A549 (cell line): ENCODE results near the gene LYAR. TPM values are rescaled to one million over a fixed set of nuclear protein-coding genes. Genes with fewer than 3 reads are reported as not detected.

Experiments used
- ATAC-seq, 2 experiments: fragments of 200-7000 bp in 1 of 2; fragments of >200 bp in 1 of 2; cut with Nextera tagmentation in 1 of 2; cut with Tn5 transposase in 1 of 2; 3 replicates each; pipeline versions ENCODE4 v1.8.0 to v1.9.1; 2018 to 2020; ENCODE audit warnings: mild to moderate bottlenecking in 1 of 2, moderate library complexity in 1 of 2
- CTCF ChIA-PET: fragments of 300-600 bp; sonication (Branson Sonifier 250); formaldehyde crosslinking; extraction: SDS; loops from one replicate; lab custom pipeline; 2021; ENCODE audit warnings: antibody characterized with exemption, inconsistent platforms; lab: Yijun Ruan, JAX
- POLR2A ChIA-PET: fragments of 350-600 bp; formaldehyde crosslinking; extraction: SDS; loops from one replicate; lab custom pipeline; 2021; ENCODE audit warnings: antibody characterized with exemption, inconsistent platforms; lab: Yijun Ruan, JAX
- DNase-seq, 2 experiments: peaks; one replicate each; pipeline versions ENCODE4 v3.0.0 to v3.0.0-alpha.2; 2011 to 2016; ENCODE audit warnings: low read depth in 1 of 2, low spot score in 1 of 2
- FAIRE-seq: peaks from 2 replicates; lab custom pipeline; 2011; peaks lifted over from hg19 to GRCh38; lab: Jason Lieb, UNC
- H3K27ac ChIP-seq, 2 experiments: fragments of >200 bp; sonication (Bioruptor Twin); formaldehyde crosslinking; 3 replicates each; pipeline ENCODE4 v1.5.1; 2016 to 2017
- H3K4me1 ChIP-seq: fragments of >200 bp; sonication (Bioruptor Twin); formaldehyde crosslinking; 3 replicates; pipeline ENCODE4 v1.6.1; 2016
- H3K4me2 ChIP-seq: fragments of >200 bp; sonication (Bioruptor Twin); formaldehyde crosslinking; 3 replicates; pipeline ENCODE4 v1.6.1; 2016
- H3K4me3 ChIP-seq: fragments of >200 bp; sonication (Bioruptor Twin); formaldehyde crosslinking; 3 replicates; pipeline ENCODE4 v1.5.1; 2016
- H3K9me3 ChIP-seq: fragments of >200 bp; sonication (Bioruptor Twin); formaldehyde crosslinking; 3 replicates; pipeline ENCODE4 v1.6.1; 2016
- ATOH8 ChIP-seq: fragments of 250-450 bp; sonication (Bioruptor Pico); IDR thresholded peaks from 2 replicates; pipeline ENCODE4 v1.5.0; 2020; ENCODE audit warnings: low read depth, mild to moderate bottlenecking, moderate library complexity
- BCL3 ChIP-seq: fragments of >200 bp; sonication (Bioruptor Twin); formaldehyde crosslinking; IDR thresholded peaks from 3 replicates; pipeline ENCODE4 v1.6.1; 2016
- BHLHE40 ChIP-seq: IDR thresholded peaks from 2 replicates; pipeline ENCODE4 v1.6.1; 2012; ENCODE audit warnings: low read depth, low read length, inconsistent platforms
- CEBPB ChIP-seq, 2 experiments: fragments of >200 bp in 1 of 2; sonication (Bioruptor Twin) in 1 of 2; formaldehyde crosslinking in 1 of 2; IDR thresholded peaks; 2 replicates each; pipeline ENCODE4 v1.6.1; 2012 to 2016
- CTCF ChIP-seq: fragments of >200 bp; sonication (Bioruptor Twin); formaldehyde crosslinking; IDR thresholded peaks from 3 replicates; pipeline ENCODE4 v1.5.1; 2016
- EHF ChIP-seq: fragments of 250-450 bp; sonication (Bioruptor Pico); IDR thresholded peaks from 2 replicates; pipeline ENCODE4 v1.5.0; 2020; ENCODE audit warnings: mild to moderate bottlenecking
- EP300 ChIP-seq, 2 experiments: fragments of >200 bp; sonication (Bioruptor Twin); formaldehyde crosslinking; IDR thresholded peaks; 2 replicates in 1 of 2; 3 replicates in 1 of 2; pipeline ENCODE4 v1.6.1; 2016 to 2017
- HES2 ChIP-seq: fragments of >200 bp; sonication (Bioruptor Twin); formaldehyde crosslinking; IDR thresholded peaks from 2 replicates; pipeline ENCODE4 v1.6.1; 2016
- HOXB13 ChIP-seq: fragments of 250-450 bp; sonication (Bioruptor Pico); IDR thresholded peaks from 2 replicates; pipeline ENCODE4 v1.5.0; 2020; ENCODE audit warnings: low read depth, mild to moderate bottlenecking, moderate library complexity
- JUNB ChIP-seq: fragments of >200 bp; sonication (Bioruptor Twin); formaldehyde crosslinking; IDR thresholded peaks from 2 replicates; pipeline ENCODE4 v1.6.1; 2016
- KDM1A ChIP-seq: fragments of 200-600 bp; sonication (generic); IDR thresholded peaks from 2 replicates; pipeline ENCODE4 v1.6.1; 2016; ENCODE audit warnings: low read depth, mild to moderate bottlenecking
- NFE2L2 ChIP-seq: fragments of 150-350 bp; conservative IDR thresholded peaks from 2 replicates; pipeline ENCODE4 v1.6.1; 2014; ENCODE audit warnings: low read length
- NPAS2 ChIP-seq: fragments of 250-450 bp; sonication (Bioruptor Pico); IDR thresholded peaks from 2 replicates; pipeline ENCODE4 v1.8.0; 2022; ENCODE audit warnings: mild to moderate bottlenecking, moderate library complexity, borderline replicate concordance
- PBX3 ChIP-seq: IDR thresholded peaks from 2 replicates; pipeline ENCODE4 v1.6.1; 2012
- RNF2 ChIP-seq: fragments of 200-600 bp; sonication (generic); IDR thresholded peaks from 2 replicates; pipeline ENCODE4 v1.6.1; 2016; ENCODE audit warnings: low read depth, mild to moderate bottlenecking, antibody characterized with exemption, moderate library complexity, borderline replicate concordance
- TFCP2L1 ChIP-seq: fragments of 250-450 bp; sonication (Bioruptor Pico); IDR thresholded peaks from 2 replicates; pipeline ENCODE4 v1.5.0; 2021; ENCODE audit warnings: mild to moderate bottlenecking
- ZC3H11A ChIP-seq: fragments of 450-650 bp; IDR thresholded peaks from 2 replicates; pipeline ENCODE4 v1.6.1; 2014; ENCODE audit warnings: antibody characterized with exemption, mild to moderate bottlenecking
- ZFP36 ChIP-seq: fragments of 450-650 bp; IDR thresholded peaks from 2 replicates; pipeline ENCODE4 v1.6.1; 2014; ENCODE audit warnings: borderline replicate concordance; ENCODE audit not compliant: partially characterized antibody
- WGBS: methylation state at CpG from one replicate; pipeline ENCODE4 v1.1.6; 2017; ENCODE audit errors: missing lambda C conversion rate; 5-methylcytosine and 5-hydroxymethylcytosine counted together
- polyA plus RNA-seq, 4 experiments: library from polyadenylated mRNA; depleted of rRNA in 3 of 4; stranded (reverse); fragments of >200 nt; fragmentation: RNase III in 1 of 4; extraction: RNeasy Plus Mini Kit Qiagen cat#74134 plus additional on column Dnase treatment in 1 of 4; gene quantifications; 2 replicates in 3 of 4; 3 replicates in 1 of 4; pipeline ENCODE4 v1.2.3, GENCODE V29; 2011 to 2017

The LYAR gene
- polyA plus RNA-seq, 2 of the 4 experiments (the other 2 are of a cell fraction), result 20.5 to 28.1 TPM

GRCh38 chr4:4321951-4322688 is 32.2 kb upstream of the LYAR start:
- no peak for DNase-seq
- 80% methylated on average over 14 of the region's 18 CpGs for WGBS
- ATAC-seq, result no peak
- CTCF ChIA-PET, result interaction anchor here (0.8 to 1.3 kb wide), 3 partner anchors 10 to 62 kb away, joined by 3 read pairs; no protein-coding TSS in a partner anchor
- H3K9me3 ChIP-seq, result no peaks in the 10 kb centered on the region
- no peak for TF ChIP-seq HOXB13 (CRISPR knock-in tag)
- TF ChIP-seq EHF, result no peak
- TF ChIP-seq PBX3, result no peak
- no peak for TF ChIP-seq BCL3
- no peak for TF ChIP-seq NPAS2 (CRISPR knock-in tag)
- no peak for TF ChIP-seq CEBPB (IDR thresholded peaks at IDR 0.05)
- no peak for TF ChIP-seq CTCF
- TF ChIP-seq JUNB, result no peak
- no peak for TF ChIP-seq BHLHE40
- no peak for TF ChIP-seq ZC3H11A
- TF ChIP-seq HES2, result no peak
- TF ChIP-seq EP300 (IDR thresholded peaks at IDR 0.05), result no peak
- TF ChIP-seq ATOH8 (CRISPR knock-in tag), result no peak
- TF ChIP-seq NFE2L2, result no peak
- H3K4me2 ChIP-seq, result no peak overlapping the region
- POLR2A ChIA-PET, result no interaction called here
- H3K4me1 ChIP-seq, result no peaks in the 10 kb centered on the region
- H3K4me3 ChIP-seq, result no peak overlapping the region
- FAIRE-seq, result no peak
- no peak overlapping the region for H3K27ac ChIP-seq

- ATAC-seq (no peak), DNase-seq (no peak), FAIRE-seq (no peak)
- Histone ChIP-seq H3K9me3 (no peaks in the 10 kb centered on the region), H3K4me2 (no peak overlapping the region), H3K4me1 (no peaks in the 10 kb centered on the region), H3K4me3 (no peak overlapping the region), H3K27ac (no peak overlapping the region)
- TF ChIP-seq KDM1A, result no peak
- ChIA-PET CTCF (interaction anchor here (1.0 kb wide), 1 partner anchor 20 kb away, joined by 3 read pairs; no protein-coding TSS in a partner anchor), POLR2A (no interaction called here)
- 86% methylated on average over 19 of the region's 26 CpGs for WGBS
These were observed 31.2 kb upstream of the LYAR start for GRCh38 chr4:4320951-4321714.

- TF ChIP-seq RNF2 (no peak), TFCP2L1 (CRISPR knock-in tag) (no peak), ZFP36 (no peak)
- ChIA-PET POLR2A (no interaction called here), CTCF (interaction anchor here (0.7 to 1.6 kb wide), 2 partner anchors 15 to 814 kb away, joined by 3 to 7 read pairs; no protein-coding TSS in a partner anchor)
These were observed 30.6 kb upstream of the LYAR start for GRCh38 chr4:4320528-4320927.

More at GRCh38 chr4:4320528-4320927, 30.6 kb upstream of the LYAR start:
- no peak for FAIRE-seq
- DNase-seq, result no peak
- no peaks in the 10 kb centered on the region for H3K9me3 ChIP-seq
- no peaks in the 10 kb centered on the region for H3K4me1 ChIP-seq
- ATAC-seq, result no peak
- no peak overlapping the region for H3K4me3 ChIP-seq
- no peak overlapping the region for H3K27ac ChIP-seq
- 90% methylated on average over 15 of the region's 15 CpGs for WGBS
- no peak overlapping the region for H3K4me2 ChIP-seq
